Skeletal muscle tissue (tissue), 4 donors: ENCODE measurements around the gene HAGH. TPM values are rescaled to one million over a fixed set of nuclear protein-coding genes. Genes with fewer than 3 reads are reported as not detected.
A peak's percentile ranks its signal among the peaks of the same experiment; 100 is the strongest.

Experiments used
- H3K27ac ChIP-seq: one replicate; pipeline ENCODE4 v1.7.0; 2013; ENCODE audit warnings: mild to moderate bottlenecking, low read depth, low read length, inconsistent platforms
- H3K27me3 ChIP-seq, 3 donors: one replicate each; pipeline ENCODE4 v1.7.0; 2013; ENCODE audit warnings: low read length in 3 of 3; ENCODE audit not compliant: control insufficient read depth in 3 of 3, insufficient read depth in 3 of 3
- H3K36me3 ChIP-seq, 3 donors: one replicate each; pipeline ENCODE4 v1.7.0; 2013; ENCODE audit warnings: low read length in 3 of 3; ENCODE audit not compliant: control insufficient read depth in 3 of 3, insufficient read depth in 3 of 3
- H3K4me1 ChIP-seq, 3 donors: one replicate each; pipeline ENCODE4 v1.7.0; 2013; ENCODE audit warnings: low read length in 3 of 3, mild to moderate bottlenecking in 3 of 3; ENCODE audit not compliant: control insufficient read depth in 3 of 3, insufficient read depth in 3 of 3
- H3K4me3 ChIP-seq, 3 donors: one replicate each; pipeline ENCODE4 v1.7.0; 2013; ENCODE audit warnings: low read length in 3 of 3
- H3K9ac ChIP-seq, 3 donors: one replicate each; pipeline ENCODE4 v1.7.0; 2013; ENCODE audit warnings: low read length in 3 of 3, mild to moderate bottlenecking in 3 of 3, moderate library complexity in 2 of 3, low read depth in 1 of 3
- H3K9me3 ChIP-seq, 3 donors: one replicate each; pipeline ENCODE4 v1.7.0; 2013; ENCODE audit warnings: low read length in 3 of 3; ENCODE audit not compliant: control insufficient read depth in 3 of 3
- total RNA-seq: library from RNA; depleted of rRNA; stranded (reverse); fragments of >200 nt; gene quantifications from one replicate; pipeline ENCODE4 v1.2.3, GENCODE V29; 2014
- donor health status: Osteomylitis.

HAGH gene
- total RNA-seq, 1 donor from 2014 or later = 42.3 TPM

DNA sequence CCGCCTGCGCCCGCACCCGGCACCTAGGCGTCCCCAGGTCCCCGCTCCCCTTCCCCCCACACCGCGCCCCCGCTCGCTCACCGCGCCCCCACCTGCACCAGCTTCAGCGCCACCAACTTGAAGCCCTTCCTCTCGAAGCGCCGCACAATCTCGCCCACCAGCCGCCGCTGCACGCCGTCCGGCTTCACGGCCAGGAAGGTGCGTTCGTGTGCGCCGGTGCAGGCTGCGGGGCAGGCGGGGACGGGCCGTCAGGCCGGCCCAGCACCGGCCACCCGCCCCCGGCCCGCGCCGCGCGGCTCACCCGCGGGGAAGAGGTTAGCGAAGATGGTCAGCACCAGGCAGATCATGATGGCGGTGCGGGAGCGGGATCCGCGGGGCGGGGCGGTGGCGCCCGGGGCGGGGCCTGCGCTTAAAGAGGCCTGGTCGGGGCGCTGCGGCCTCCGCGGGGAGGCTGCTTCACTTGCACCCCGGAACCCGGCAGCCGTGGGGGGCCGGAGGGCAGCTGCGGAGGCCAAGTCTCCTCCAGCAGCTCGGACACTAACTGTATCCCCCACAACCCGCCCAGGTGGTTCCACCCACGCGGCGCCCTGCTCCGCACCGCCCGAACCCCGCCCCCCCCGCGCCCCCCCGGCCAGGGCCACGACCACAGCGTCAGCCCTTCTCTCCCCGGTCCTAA lies 55.3 kb downstream of the HAGH start, which contains the start of gene NME3:
TSS of gene NME3 (minus strand) at position 356 of the 676 bp plus-strand sequence. CDS start at position 347, 9 bp downstream.
- Histone ChIP-seq H3K9ac (peak within 1 kb of the TSS; percentile 74 to 95 (median 83)), H3K27ac (peak within 1 kb of the TSS; percentile 30)

DNA sequence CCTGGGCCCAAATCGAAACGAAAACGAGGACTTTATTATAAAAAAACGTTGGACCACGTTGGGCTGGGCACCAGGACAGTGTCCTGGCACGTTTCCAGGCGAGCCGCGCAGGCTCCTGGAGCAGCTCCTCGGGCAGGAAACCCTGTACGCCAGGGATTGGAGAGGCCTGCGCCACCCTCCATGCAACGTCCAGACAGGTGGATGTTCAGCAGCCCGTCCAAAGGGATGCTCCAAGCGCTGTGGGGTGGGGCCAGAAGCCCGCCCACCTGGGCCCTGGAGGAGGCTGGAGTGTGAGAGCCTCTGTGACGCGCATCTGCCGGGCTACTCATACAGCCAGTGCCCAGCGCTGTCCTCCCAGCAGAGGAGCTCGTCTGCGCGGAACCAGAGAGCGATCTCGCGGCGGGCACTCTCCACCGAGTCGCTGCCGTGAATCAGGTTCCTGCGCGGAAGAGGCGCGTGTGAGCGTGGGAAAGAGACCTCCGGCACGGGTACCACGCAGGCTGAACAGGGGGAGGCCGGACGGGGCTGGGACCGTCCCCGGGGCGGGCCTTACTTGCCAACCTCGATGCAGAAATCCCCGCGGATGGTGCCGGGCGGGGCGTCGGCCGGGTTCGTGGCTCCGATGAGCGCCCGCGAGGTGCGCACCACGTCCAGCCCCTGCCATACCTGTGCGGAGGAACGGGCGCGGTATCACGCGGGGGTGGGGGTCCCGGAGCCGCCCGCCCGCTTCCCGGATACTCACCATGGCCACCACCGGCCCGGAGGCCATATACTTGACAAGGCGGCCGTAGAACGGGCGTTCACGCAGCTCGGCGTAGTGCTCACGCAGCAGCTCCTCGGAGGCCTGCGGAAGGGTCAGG lies 56.1 kb downstream of the HAGH start:
- peaks cover 29 to 47% (median 37%) of the 10 kb centered on the region in 3 donors for H3K4me1 ChIP-seq
- no peaks in the 10 kb centered on the region for H3K27me3 ChIP-seq
- peak overlapping the region; percentile 30 for H3K27ac ChIP-seq
- no peaks in the 10 kb centered on the region for H3K9me3 ChIP-seq
- peak overlapping the region; percentile 70 to 95 (median 70) for H3K9ac ChIP-seq
- peaks cover 27 to 34% (median 32%) of the 10 kb centered on the region in 3 donors for H3K36me3 ChIP-seq
- H3K4me3 ChIP-seq = peak overlapping the region; percentile 66 to 90 (median 90)

More for the DNA sequence above, 55.3 kb downstream of the HAGH start, which contains the start of gene NME3:
- H3K4me1 ChIP-seq = peaks cover 29 to 49% (median 37%) of the 10 kb centered on the region in 3 donors
- peak within 1 kb of the TSS; percentile 67 to 90 (median 90) for H3K4me3 ChIP-seq
- H3K27me3 ChIP-seq = no peaks in the 10 kb centered on the region
- H3K9me3 ChIP-seq = no peaks in the 10 kb centered on the region
- H3K36me3 ChIP-seq = peaks cover 25 to 35% (median 30%) of the 10 kb centered on the region in 3 donors

DNA sequence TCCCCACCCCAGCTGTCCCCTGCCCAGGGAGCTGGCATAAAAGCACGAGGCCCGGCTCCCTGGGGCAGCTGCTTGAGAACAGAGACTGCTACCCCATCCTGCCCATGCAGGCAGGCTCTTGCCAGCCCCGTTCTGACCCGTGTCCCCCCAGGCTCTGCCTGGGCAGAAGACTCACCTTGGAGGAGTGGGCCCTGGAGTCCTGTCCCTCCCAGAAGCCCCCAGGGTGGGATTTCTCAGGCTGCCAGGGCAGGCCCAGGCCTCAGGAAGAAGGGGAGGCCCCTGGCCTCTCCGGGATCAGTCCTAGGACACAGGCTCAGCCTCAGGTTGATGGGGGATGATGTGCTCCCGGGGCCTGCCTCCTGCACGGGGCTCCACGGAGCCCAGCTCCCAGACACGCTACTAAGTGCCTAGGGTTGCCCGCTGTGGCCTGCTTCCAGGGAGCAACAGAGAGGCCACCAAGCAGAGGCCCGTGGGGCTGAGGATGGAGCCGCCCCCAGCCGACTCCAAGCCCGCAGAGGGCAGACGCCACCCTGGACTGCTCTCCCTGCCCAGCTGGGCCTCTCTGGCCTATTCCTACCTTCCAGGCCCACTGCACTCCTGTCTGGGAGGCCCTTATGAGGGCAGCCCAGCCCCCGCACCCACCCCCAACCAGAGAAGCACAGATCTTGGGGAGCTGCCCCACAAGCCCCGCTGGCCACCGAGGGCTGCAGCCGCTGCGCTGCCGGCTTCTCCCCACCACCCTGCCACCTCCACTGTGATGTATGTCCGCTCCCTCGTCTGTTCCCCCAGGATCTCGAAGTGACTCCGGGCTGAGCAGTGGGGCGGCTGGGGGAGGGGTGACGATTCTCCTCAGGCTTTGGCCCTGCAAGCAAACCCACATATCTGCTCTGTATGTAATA lies 57.0 kb downstream of the HAGH start:
- Histone ChIP-seq H3K9ac (peak overlapping the region in 2 of 3 donors; percentile 70 to 95), H3K36me3 (peaks cover 29 to 34% (median 34%) of the 10 kb centered on the region in 3 donors), H3K4me1 (peaks cover 26 to 38% (median 32%) of the 10 kb centered on the region in 3 donors)

GRCh38 chr16:1768767-1769401 lies 57.7 kb downstream of the HAGH start:
- Histone ChIP-seq H3K27ac (no peak overlapping the region), H3K9me3 (no peaks in the 10 kb centered on the region), H3K4me3 (no peak overlapping the region), H3K27me3 (no peaks in the 10 kb centered on the region), H3K36me3 (peaks cover 30 to 42% (median 40%) of the 10 kb centered on the region in 3 donors), H3K4me1 (peaks cover 18 to 30% (median 24%) of the 10 kb centered on the region in 3 donors), H3K9ac (no peak overlapping the region)

More for the DNA sequence above, 57.0 kb downstream of the HAGH start:
- H3K27ac ChIP-seq = no peak overlapping the region
- H3K9me3 ChIP-seq = no peaks in the 10 kb centered on the region
- no peaks in the 10 kb centered on the region for H3K27me3 ChIP-seq
- H3K4me3 ChIP-seq = peak overlapping the region in 2 of 3 donors; percentile 6 to 90

DNA sequence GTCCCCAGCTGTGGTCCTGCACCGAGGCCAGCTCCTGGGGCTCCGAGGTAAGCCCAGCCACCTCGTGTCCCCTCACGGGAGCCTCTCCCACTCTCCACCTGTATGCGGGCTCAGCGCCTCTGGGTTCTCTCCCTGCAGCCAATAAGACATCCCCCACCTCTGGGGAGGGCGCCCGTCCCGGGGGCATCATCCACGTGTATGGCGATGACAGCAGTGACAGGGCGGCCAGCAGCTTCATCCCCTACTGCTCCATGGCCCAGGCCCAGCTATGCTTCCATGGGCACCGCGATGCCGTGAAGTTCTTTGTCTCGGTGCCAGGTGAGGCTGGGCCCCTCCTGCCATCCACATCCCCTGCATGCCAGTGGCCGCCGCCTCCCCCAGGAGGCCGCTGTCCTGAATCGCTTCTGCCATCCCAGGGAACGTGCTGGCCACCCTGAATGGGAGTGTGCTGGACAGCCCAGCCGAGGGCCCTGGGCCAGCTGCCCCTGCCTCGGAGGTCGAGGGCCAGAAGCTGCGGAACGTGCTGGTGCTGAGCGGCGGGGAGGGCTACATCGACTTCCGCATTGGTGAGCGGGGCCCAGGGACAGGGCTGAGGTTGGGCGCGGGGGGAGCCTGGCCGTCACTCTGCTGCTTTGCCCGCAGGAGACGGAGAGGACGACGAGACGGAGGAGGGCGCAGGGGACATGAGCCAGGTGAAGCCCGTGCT lies 58.4 kb downstream of the HAGH start:
- Histone ChIP-seq H3K9ac (no peak overlapping the region), H3K4me1 (peaks cover 13 to 24% (median 20%) of the 10 kb centered on the region in 3 donors), H3K36me3 (peaks cover 31 to 43% (median 40%) of the 10 kb centered on the region in 3 donors), H3K27me3 (no peaks in the 10 kb centered on the region), H3K27ac (no peak overlapping the region), H3K4me3 (no peak overlapping the region), H3K9me3 (no peaks in the 10 kb centered on the region)

DNA sequence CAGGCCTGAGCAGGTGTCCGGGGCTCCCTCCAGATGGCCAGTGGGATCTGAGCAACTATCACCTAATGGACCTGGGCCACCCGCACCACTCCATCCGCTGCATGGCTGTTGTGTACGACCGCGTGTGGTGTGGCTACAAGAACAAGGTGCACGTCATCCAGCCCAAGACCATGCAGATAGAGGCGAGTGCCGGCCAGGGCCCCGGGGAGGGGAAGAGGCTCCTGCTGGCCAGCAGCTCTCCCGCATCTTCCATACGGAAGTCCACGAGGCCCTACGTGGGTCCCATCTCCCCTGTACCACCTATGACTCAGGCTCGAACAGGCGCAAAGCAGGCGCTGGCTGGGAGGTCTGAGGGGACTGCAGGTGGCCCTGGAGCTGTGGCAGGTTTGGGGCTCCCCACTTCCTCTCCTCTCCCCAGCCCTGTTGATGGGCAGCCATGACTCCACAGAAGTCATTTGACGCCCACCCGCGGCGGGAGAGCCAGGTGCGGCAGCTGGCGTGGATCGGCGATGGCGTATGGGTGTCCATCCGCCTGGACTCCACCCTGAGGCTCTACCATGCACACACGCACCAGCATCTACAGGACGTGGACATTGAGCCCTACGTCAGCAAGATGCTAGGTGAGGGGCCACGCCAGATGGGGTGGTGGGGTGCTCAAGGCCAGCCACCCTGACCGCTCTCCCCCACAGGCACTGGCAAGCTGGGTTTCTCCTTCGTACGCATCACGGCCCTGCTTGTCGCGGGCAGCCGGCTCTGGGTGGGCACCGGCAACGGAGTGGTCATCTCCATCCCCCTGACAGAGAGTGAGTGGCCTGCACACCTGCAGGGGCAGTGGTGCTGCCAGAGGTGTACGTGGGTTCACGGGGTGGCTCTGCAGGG lies 59.3 kb downstream of the HAGH start:
- no peak overlapping the region for H3K4me3 ChIP-seq
- H3K9me3 ChIP-seq = no peaks in the 10 kb centered on the region
- peaks cover 35 to 51% (median 46%) of the 10 kb centered on the region in 3 donors for H3K36me3 ChIP-seq
- H3K27ac ChIP-seq = no peak overlapping the region
- H3K9ac ChIP-seq = no peak overlapping the region
- H3K4me1 ChIP-seq = peaks cover 13 to 21% (median 18%) of the 10 kb centered on the region in 3 donors
- H3K27me3 ChIP-seq = no peaks in the 10 kb centered on the region

- no peak overlapping the region for H3K4me3 ChIP-seq
- H3K27ac ChIP-seq = no peak overlapping the region
- H3K9me3 ChIP-seq = no peaks in the 10 kb centered on the region
- peaks cover 38 to 53% (median 49%) of the 10 kb centered on the region in 3 donors for H3K36me3 ChIP-seq
- H3K9ac ChIP-seq = no peak overlapping the region
- H3K4me1 ChIP-seq = peaks cover 6 to 15% (median 11%) of the 10 kb centered on the region in 3 donors
- no peaks in the 10 kb centered on the region for H3K27me3 ChIP-seq
Measured at GRCh38 chr16:1766701-1767100, 59.9 kb downstream of the HAGH start.

DNA sequence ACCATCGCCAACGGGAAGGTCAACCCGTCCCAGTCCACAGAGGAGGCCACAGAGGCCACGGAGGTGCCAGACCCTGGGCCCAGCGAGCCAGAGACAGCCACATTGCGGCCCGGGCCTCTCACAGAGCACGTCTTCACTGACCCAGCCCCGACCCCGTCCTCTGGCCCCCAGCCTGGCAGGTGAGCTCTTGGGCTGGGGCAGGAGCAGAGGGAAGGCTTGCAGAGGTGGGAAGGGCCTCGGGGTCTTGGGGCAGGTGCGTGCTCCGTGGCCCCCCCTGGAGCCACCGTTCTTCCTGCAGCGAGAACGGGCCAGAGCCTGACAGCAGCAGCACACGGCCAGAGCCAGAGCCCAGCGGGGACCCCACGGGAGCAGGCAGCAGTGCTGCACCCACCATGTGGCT lies 60.4 kb downstream of the HAGH start:
- Histone ChIP-seq H3K27me3 (no peaks in the 10 kb centered on the region), H3K27ac (no peak overlapping the region), H3K4me3 (no peak overlapping the region), H3K9me3 (no peaks in the 10 kb centered on the region), H3K36me3 (peaks cover 38 to 53% (median 50%) of the 10 kb centered on the region in 3 donors), H3K9ac (no peak overlapping the region), H3K4me1 (peaks cover 6 to 14% (median 11%) of the 10 kb centered on the region in 3 donors)
